IMR-90 (cell line): ENCODE measurements around the gene ASGR2. TPM values are rescaled to one million over a fixed set of nuclear protein-coding genes. Genes with fewer than 3 reads are reported as not detected.

ENCODE experiments used
- ATAC-seq: fragments of 200-7000 bp; cut with Tn5 transposase; 2 replicates; pipeline ENCODE4 v1.9.1; 2020; ENCODE audit warnings: low read depth, mild to moderate bottlenecking, moderate library complexity
- BruUV-seq: library from RNA; stranded (reverse); fragments of 400-500 nt; replicated peaks from 2 replicates; lab custom pipeline; 2021; lab: Mats Ljungman, UMichigan
- CTCF ChIA-PET: fragments of 300-600 bp; formaldehyde crosslinking; extraction: SDS; loops from one replicate; lab custom pipeline; 2021; ENCODE audit warnings: antibody characterized with exemption; lab: Yijun Ruan, JAX
- POLR2A ChIA-PET: fragments of 300-600 bp; sonication (Branson Sonifier 250); formaldehyde crosslinking; loops from one replicate; lab custom pipeline; 2022; ENCODE audit warnings: antibody characterized with exemption; ENCODE audit not compliant: unreplicated experiment; lab: Charles Lee
- DNase-seq: peaks from one replicate; pipeline ENCODE4 v3.0.0; 2013
- H2AFZ ChIP-seq: replicated peaks from 2 replicates; pipeline ENCODE3; 2013; ENCODE audit warnings: low read length, mild to moderate bottlenecking; ENCODE audit not compliant: poor library complexity
- H2AK5ac ChIP-seq: 2 replicates; pipeline ENCODE4 v1.6.1; 2013; ENCODE audit warnings: low read depth, low read length, inconsistent platforms
- H2AK9ac ChIP-seq: replicated peaks from 2 replicates; pipeline ENCODE3; 2013; ENCODE audit warnings: mild to moderate bottlenecking, low read depth, low read length, moderate library complexity; ENCODE audit not compliant: poor library complexity
- H2BK120ac ChIP-seq: 2 replicates; pipeline ENCODE4 v1.6.1; 2013; ENCODE audit warnings: low read depth, low read length, inconsistent platforms
- H2BK15ac ChIP-seq: 3 replicates; pipeline ENCODE4 v1.6.1; 2013; ENCODE audit warnings: low read depth, low read length, inconsistent platforms
- H2BK20ac ChIP-seq: 2 replicates; pipeline ENCODE4 v1.6.1; 2013; ENCODE audit warnings: low read depth, mild to moderate bottlenecking, inconsistent platforms, low read length, moderate library complexity
- H2BK5ac ChIP-seq: 2 replicates; pipeline ENCODE4 v1.6.1; 2013; ENCODE audit warnings: mild to moderate bottlenecking, low read depth, low read length, inconsistent platforms; ENCODE audit not compliant: poor library complexity, severe bottlenecking
- H3K14ac ChIP-seq: replicated peaks from 2 replicates; pipeline ENCODE4 v1.6.1; 2013; ENCODE audit warnings: low read depth, low read length, inconsistent platforms
- H3K18ac ChIP-seq: 2 replicates; pipeline ENCODE4 v1.6.1; 2013; ENCODE audit warnings: low read depth, low read length, control low read depth
- H3K23ac ChIP-seq: 2 replicates; pipeline ENCODE4 v1.6.1; 2013; ENCODE audit warnings: low read depth, low read length, inconsistent platforms
- H3K27ac ChIP-seq: 2 replicates; pipeline ENCODE4 v1.5.1; 2013; ENCODE audit warnings: mild to moderate bottlenecking, control low read depth, low read length; ENCODE audit not compliant: insufficient read depth
- H3K27me3 ChIP-seq: 2 replicates; pipeline ENCODE4 v1.6.1; 2013; ENCODE audit warnings: low read length; ENCODE audit not compliant: control insufficient read depth, insufficient read depth
- H3K36me3 ChIP-seq: 2 replicates; pipeline ENCODE4 v1.6.1; 2013; ENCODE audit warnings: low read length, mixed read lengths; ENCODE audit not compliant: control insufficient read depth, insufficient read depth
- H3K4ac ChIP-seq: 2 replicates; pipeline ENCODE4 v1.6.1; 2013; ENCODE audit warnings: low read depth, low read length, inconsistent platforms
- H3K4me1 ChIP-seq: 2 replicates; pipeline ENCODE4 v1.6.1; 2013; ENCODE audit warnings: low read length, mixed read lengths; ENCODE audit not compliant: control insufficient read depth, insufficient read depth
- H3K4me2 ChIP-seq: 2 replicates; pipeline ENCODE4 v1.6.1; 2013; ENCODE audit warnings: low read depth, mild to moderate bottlenecking, control low read depth, low read length, moderate library complexity
- H3K4me3 ChIP-seq: 2 replicates; pipeline ENCODE4 v1.5.1; 2013; ENCODE audit warnings: low read depth, mild to moderate bottlenecking, control low read depth, low read length, moderate library complexity; ENCODE audit not compliant: insufficient read depth
- H3K56ac ChIP-seq: 2 replicates; pipeline ENCODE4 v1.6.1; 2013; ENCODE audit warnings: low read length, inconsistent platforms; ENCODE audit not compliant: insufficient read depth; ENCODE audit errors: extremely low read depth
- H3K79me1 ChIP-seq, 2 experiments: 2 replicates each; pipeline ENCODE4 v1.6.1; 2013; ENCODE audit warnings: low read length in 2 of 2, inconsistent platforms in 1 of 2, low read depth in 1 of 2
- H3K9ac ChIP-seq: 2 replicates; pipeline ENCODE4 v1.6.1; 2013; ENCODE audit warnings: low read depth, low read length, control low read depth
- H3K9me1 ChIP-seq: 2 replicates; pipeline ENCODE4 v1.6.1; 2013; ENCODE audit warnings: low read length, inconsistent platforms; ENCODE audit not compliant: insufficient read depth
- H3K9me3 ChIP-seq: 2 replicates; pipeline ENCODE4 v1.6.1; 2013; ENCODE audit warnings: low read length; ENCODE audit not compliant: control insufficient read depth, insufficient read depth
- H4K20me1 ChIP-seq: 2 replicates; pipeline ENCODE4 v1.6.1; 2013; ENCODE audit warnings: low read length, inconsistent platforms; ENCODE audit not compliant: insufficient read depth
- H4K5ac ChIP-seq: 2 replicates; pipeline ENCODE4 v1.6.1; 2013; ENCODE audit warnings: mild to moderate bottlenecking, low read depth, low read length, control low read depth
- H4K8ac ChIP-seq, 2 experiments: 2 replicates each; pipeline ENCODE4 v1.6.1; 2013; ENCODE audit warnings: low read depth in 2 of 2, low read length in 2 of 2, control low read depth in 1 of 2, inconsistent platforms in 1 of 2
- H4K91ac ChIP-seq: 2 replicates; pipeline ENCODE4 v1.6.1; 2013; ENCODE audit warnings: low read depth, low read length, inconsistent platforms; ENCODE audit not compliant: insufficient read depth
- BHLHE40 ChIP-seq: fragments of 150-350 bp; IDR thresholded peaks from 2 replicates; pipeline ENCODE4 v1.6.1; 2016; ENCODE audit warnings: mild to moderate bottlenecking, low read depth, low read length
- CHD1 ChIP-seq: IDR thresholded peaks from 2 replicates; pipeline ENCODE4 v1.6.1; 2012; ENCODE audit warnings: low read depth, low read length, improper control_type of control experiment
- FOS ChIP-seq: fragments of 150-350 bp; IDR thresholded peaks from 2 replicates; pipeline ENCODE4 v1.6.1; 2016; ENCODE audit warnings: low read depth, low read length
- MAFK ChIP-seq: IDR thresholded peaks from 2 replicates; pipeline ENCODE4 v1.6.1; 2012; ENCODE audit warnings: low read depth, low read length, improper control_type of control experiment
- MAZ ChIP-seq: IDR thresholded peaks from 2 replicates; pipeline ENCODE4 v1.6.1; 2012; ENCODE audit warnings: low read depth, mild to moderate bottlenecking, low read length, improper control_type of control experiment, moderate library complexity, borderline replicate concordance
- MXI1 ChIP-seq: IDR thresholded peaks from 2 replicates; pipeline ENCODE4 v1.6.1; 2012; ENCODE audit warnings: low read depth, mild to moderate bottlenecking, low read length, moderate library complexity, borderline replicate concordance
- RAD21 ChIP-seq: IDR thresholded peaks from 2 replicates; pipeline ENCODE4 v1.6.1; 2012; ENCODE audit warnings: low read length, improper control_type of control experiment
- WGBS, 2 experiments: methylation state at CpG; one replicate each; pipeline versions ENCODE4 v1.1.5 to v1.1.7; 2013; ENCODE audit warnings: missing lambda C conversion rate in 2 of 2; ENCODE audit not compliant: insufficient read length in 1 of 2; ENCODE audit errors: extremely low coverage in 2 of 2; 5-methylcytosine and 5-hydroxymethylcytosine counted together
- dilution Hi-C: fragments of 300-500 bp; cut with HindIII; formaldehyde crosslinking; loops from one replicate; pipeline ENCODE4 v1.14.3; 2018; ENCODE audit warnings: low sequenced_read_pairs; ENCODE audit not compliant: unreplicated experiment
- in situ Hi-C: fragments of 300-500 bp; cut with MboI; formaldehyde crosslinking; loops from 3 replicates; pipeline ENCODE4 v1.14.3; 2019; ENCODE audit warnings: low sequenced_read_pairs, inconsistent platforms, mixed read lengths
- intact Hi-C: fragments of 100-400 bp; cut with micrococcal nuclease; formaldehyde crosslinking; loops from 2 replicates; pipeline ENCODE4 v1.10.0; 2022
- polyA plus RNA-seq, 3 experiments: library from polyadenylated mRNA; depleted of rRNA; stranded (reverse); fragments of >200 nt; gene quantifications; 2 replicates each; pipeline ENCODE4 v1.2.3, GENCODE V29; 2012; ENCODE audit warnings: low replicate concordance in 1 of 3
- total RNA-seq: library from RNA; depleted of rRNA; stranded (reverse); fragments of >200 nt; gene quantifications from 2 replicates; pipeline ENCODE4 v1.2.3, GENCODE V29; 2012
- TF ChIP-seq, protein P1 (sequence below): fragments of 150-350 bp; IDR thresholded peaks from 2 replicates; pipeline ENCODE4 v1.6.1; 2016; ENCODE audit warnings: low read depth, mild to moderate bottlenecking, low read length, moderate library complexity, borderline replicate concordance
- TF ChIP-seq, protein P2 (sequence below): conservative IDR thresholded peaks from 2 replicates; pipeline ENCODE4 v1.5.1; 2012; ENCODE audit warnings: mild to moderate bottlenecking, low read depth, low read length, improper control_type of control experiment

ASGR2 gene
- total and polyA plus RNA-seq, 2 of the 4 experiments (the other 2 are of a cell fraction): not detected

DNA sequence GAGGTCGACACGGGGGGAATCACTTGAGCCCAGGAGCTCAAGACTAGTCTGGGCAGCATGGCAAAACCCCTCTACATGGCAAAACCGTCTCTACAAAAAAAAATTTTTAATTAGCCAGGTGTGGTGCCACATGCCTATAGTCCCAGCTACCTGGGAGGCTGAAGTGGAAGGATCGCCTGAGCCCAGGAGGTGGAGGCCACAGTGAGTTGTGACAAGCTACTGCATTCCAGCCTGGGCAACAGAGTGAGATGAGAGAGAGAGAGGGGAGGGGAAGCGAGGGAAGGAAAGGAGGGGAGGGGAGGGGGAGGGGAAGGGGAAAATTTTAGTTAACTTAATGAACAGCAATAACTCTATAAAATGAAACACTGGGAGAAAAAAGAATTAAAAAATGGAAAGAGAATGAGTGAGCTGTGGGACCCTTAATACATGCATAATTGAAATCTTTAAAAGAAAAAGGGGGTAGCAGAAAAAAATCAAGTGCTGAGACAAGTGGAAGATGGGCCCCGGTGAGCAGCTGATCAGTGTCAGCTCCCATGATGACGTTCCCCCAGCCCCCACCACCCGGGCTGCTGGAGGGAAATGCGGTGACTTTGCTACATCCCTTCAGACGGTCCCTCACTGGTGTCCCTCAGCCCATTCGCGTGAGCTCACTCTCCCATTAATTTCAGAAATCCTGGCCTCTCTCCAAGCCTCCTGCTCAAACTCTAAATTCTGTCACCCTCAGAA, 2.7 kb downstream of the ASGR2 start:
- H2AFZ ChIP-seq: no peak overlapping the region
- POLR2A ChIA-PET: no interaction called here
- H2BK120ac ChIP-seq: no peak overlapping the region
- H3K9me3 ChIP-seq: no peaks in the 10 kb centered on the region
- no peaks in the 10 kb centered on the region for H3K79me1 ChIP-seq
- H4K8ac ChIP-seq: no peak overlapping the region
- H2AK9ac ChIP-seq: no peak overlapping the region
- dilution Hi-C loops (no loop called here), intact Hi-C loops (no loop called here), in situ Hi-C loops (no loop called here)
- ATAC-seq (no peak), DNase-seq (no peak)
- no peak overlapping the region for H3K23ac ChIP-seq
- H3K4me1 ChIP-seq: no peaks in the 10 kb centered on the region
- no peak overlapping the region for H3K4ac ChIP-seq
- H3K9me1 ChIP-seq: no peaks in the 10 kb centered on the region
- no peak overlapping the region for H3K14ac ChIP-seq
- no peak overlapping the region for H3K56ac ChIP-seq
- H2AK5ac ChIP-seq: no peak overlapping the region
- no peak overlapping the region for H3K9ac ChIP-seq
- H4K20me1 ChIP-seq: no peaks in the 10 kb centered on the region
- H2BK15ac ChIP-seq: no peak overlapping the region
- H2BK20ac ChIP-seq: no peak overlapping the region
- WGBS, 2 experiments: no CpG with 5 or more reads among the region's 12 CpGs
- H4K5ac ChIP-seq: no peak overlapping the region
- no peak overlapping the region for H3K4me2 ChIP-seq
- H4K91ac ChIP-seq: no peak overlapping the region
- no peaks in the 10 kb centered on the region for H3K36me3 ChIP-seq
- TF ChIP-seq FOS (no peak), CHD1 (no peak), BHLHE40 (no peak), MAFK (no peak), MXI1 (no peak), RAD21 (no peak), MAZ (no peak)
- TF ChIP-seq, protein P1, sequence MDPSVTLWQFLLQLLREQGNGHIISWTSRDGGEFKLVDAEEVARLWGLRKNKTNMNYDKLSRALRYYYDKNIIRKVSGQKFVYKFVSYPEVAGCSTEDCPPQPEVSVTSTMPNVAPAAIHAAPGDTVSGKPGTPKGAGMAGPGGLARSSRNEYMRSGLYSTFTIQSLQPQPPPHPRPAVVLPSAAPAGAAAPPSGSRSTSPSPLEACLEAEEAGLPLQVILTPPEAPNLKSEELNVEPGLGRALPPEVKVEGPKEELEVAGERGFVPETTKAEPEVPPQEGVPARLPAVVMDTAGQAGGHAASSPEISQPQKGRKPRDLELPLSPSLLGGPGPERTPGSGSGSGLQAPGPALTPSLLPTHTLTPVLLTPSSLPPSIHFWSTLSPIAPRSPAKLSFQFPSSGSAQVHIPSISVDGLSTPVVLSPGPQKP: no peak
- TF ChIP-seq, protein P2, sequence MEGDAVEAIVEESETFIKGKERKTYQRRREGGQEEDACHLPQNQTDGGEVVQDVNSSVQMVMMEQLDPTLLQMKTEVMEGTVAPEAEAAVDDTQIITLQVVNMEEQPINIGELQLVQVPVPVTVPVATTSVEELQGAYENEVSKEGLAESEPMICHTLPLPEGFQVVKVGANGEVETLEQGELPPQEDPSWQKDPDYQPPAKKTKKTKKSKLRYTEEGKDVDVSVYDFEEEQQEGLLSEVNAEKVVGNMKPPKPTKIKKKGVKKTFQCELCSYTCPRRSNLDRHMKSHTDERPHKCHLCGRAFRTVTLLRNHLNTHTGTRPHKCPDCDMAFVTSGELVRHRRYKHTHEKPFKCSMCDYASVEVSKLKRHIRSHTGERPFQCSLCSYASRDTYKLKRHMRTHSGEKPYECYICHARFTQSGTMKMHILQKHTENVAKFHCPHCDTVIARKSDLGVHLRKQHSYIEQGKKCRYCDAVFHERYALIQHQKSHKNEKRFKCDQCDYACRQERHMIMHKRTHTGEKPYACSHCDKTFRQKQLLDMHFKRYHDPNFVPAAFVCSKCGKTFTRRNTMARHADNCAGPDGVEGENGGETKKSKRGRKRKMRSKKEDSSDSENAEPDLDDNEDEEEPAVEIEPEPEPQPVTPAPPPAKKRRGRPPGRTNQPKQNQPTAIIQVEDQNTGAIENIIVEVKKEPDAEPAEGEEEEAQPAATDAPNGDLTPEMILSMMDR: no peak
- H2BK5ac ChIP-seq: no peak overlapping the region
- no TSS peak for BruUV-seq
- H3K27me3 ChIP-seq: peaks cover 19% of the 10 kb centered on the region
- CTCF ChIA-PET: no interaction called here
- H3K18ac ChIP-seq: no peak overlapping the region
- H3K4me3 ChIP-seq: no peak overlapping the region
- no peak overlapping the region for H3K27ac ChIP-seq
